Panc1 (cell line): ENCODE measurements around the gene ZNF619. TPM values are rescaled to one million over a fixed set of nuclear protein-coding genes. Genes with fewer than 3 reads are reported as not detected.

ENCODE experiments used
- ATAC-seq: fragments of 200-7000 bp; cut with Tn5 transposase; 2 replicates; pipeline ENCODE4 v1.9.1; 2020; ENCODE audit warnings: mild to moderate bottlenecking, moderate library complexity
- BruUV-seq: library from RNA; stranded (reverse); fragments of 400-500 nt; replicated peaks from 2 replicates; lab custom pipeline; 2021; lab: Mats Ljungman, UMichigan
- CTCF ChIA-PET: fragments of 300-600 bp; sonication (Branson Sonifier 250); formaldehyde crosslinking; loops from one replicate; lab custom pipeline; 2022; ENCODE audit warnings: antibody characterized with exemption; lab: Charles Lee
- POLR2A ChIA-PET: fragments of 300-600 bp; sonication (Branson Sonifier 250); formaldehyde crosslinking; loops from one replicate; lab custom pipeline; 2022; ENCODE audit warnings: antibody characterized with exemption; lab: Charles Lee
- DNase-seq: peaks from one replicate; pipeline ENCODE4 v3.0.0-alpha.2; 2010; ENCODE audit warnings: low read depth, low spot score
- H3K27ac ChIP-seq: 2 replicates; pipeline ENCODE4 v1.5.1; 2011; ENCODE audit warnings: mild to moderate bottlenecking, low read length, inconsistent platforms
- H3K27me3 ChIP-seq: fragments of 200-500 bp; sonication (Bioruptor generic); 2 replicates; pipeline ENCODE4 v1.6.0; 2014; ENCODE audit warnings: low read length, inconsistent platforms; ENCODE audit not compliant: control insufficient read depth, insufficient read depth
- H3K36me3 ChIP-seq: fragments of 200-500 bp; sonication (Bioruptor generic); 2 replicates; pipeline ENCODE4 v1.5.1; 2014; ENCODE audit warnings: inconsistent platforms, mild to moderate bottlenecking, low read length, moderate library complexity; ENCODE audit not compliant: control insufficient read depth, insufficient read depth
- H3K4me1 ChIP-seq: 2 replicates; pipeline ENCODE4 v1.5.1; 2011; ENCODE audit warnings: inconsistent platforms, mild to moderate bottlenecking, low read length, moderate library complexity; ENCODE audit not compliant: control insufficient read depth, insufficient read depth
- H3K4me3 ChIP-seq, 2 experiments: 2 replicates each; pipeline ENCODE4 v1.5.1; 2011 to 2012; ENCODE audit warnings: low read depth in 2 of 2, low read length in 2 of 2, mild to moderate bottlenecking in 2 of 2, inconsistent platforms in 1 of 2, moderate library complexity in 1 of 2
- H3K9me3 ChIP-seq: fragments of 200-500 bp; sonication (Bioruptor generic); 2 replicates; pipeline ENCODE4 v1.5.1; 2014; ENCODE audit warnings: low read depth, mild to moderate bottlenecking, inconsistent platforms, low read length, moderate library complexity; ENCODE audit not compliant: control insufficient read depth, insufficient read depth
- POLR2AphosphoS5 ChIP-seq: IDR thresholded peaks from 2 replicates; pipeline ENCODE4 v1.6.1; 2012; ENCODE audit warnings: mild to moderate bottlenecking, low read depth, low read length, moderate library complexity
- REST ChIP-seq, 2 experiments: IDR thresholded peaks; 2 replicates each; pipeline ENCODE4 v1.6.1; 2011 to 2012; ENCODE audit warnings: low read depth in 2 of 2, control low read depth in 1 of 2, low read length in 1 of 2, mild to moderate bottlenecking in 1 of 2, moderate library complexity in 1 of 2; ENCODE audit not compliant: insufficient read depth in 1 of 2
- SIN3A ChIP-seq: IDR thresholded peaks from 2 replicates; pipeline ENCODE4 v1.6.1; 2012; ENCODE audit warnings: low read depth, mild to moderate bottlenecking, low read length, moderate library complexity, borderline replicate concordance; ENCODE audit not compliant: insufficient read depth
- TCF7L2 ChIP-seq: IDR thresholded peaks from 2 replicates; pipeline ENCODE4 v1.6.1; 2011; ENCODE audit warnings: mild to moderate bottlenecking, low read depth, low read length, inconsistent platforms
- in situ Hi-C: cut with HindIII; loops from 2 replicates; pipeline ENCODE4 v1.10.0; 2016; ENCODE audit warnings: low sequenced_read_pairs, low pct_unique_long_range_greater_than_20kb
- intact Hi-C: fragments of 100-400 bp; cut with micrococcal nuclease; formaldehyde crosslinking; loops from one replicate; pipeline ENCODE4 v1.10.0; 2022; ENCODE audit not compliant: unreplicated experiment
- total RNA-seq: library from RNA; stranded (reverse); gene quantifications from one replicate; pipeline ENCODE4 v1.2.1, GENCODE V29; 2021; ENCODE audit not compliant: unreplicated experiment
- TF ChIP-seq, protein P1 (sequence below): fragments of 450-650 bp; IDR thresholded peaks from 2 replicates; pipeline ENCODE4 v1.5.1; 2017; ENCODE audit warnings: mild to moderate bottlenecking

The ZNF619 gene
- total RNA-seq, 1 experiment from 2014 or later: 1.3 TPM

DNA sequence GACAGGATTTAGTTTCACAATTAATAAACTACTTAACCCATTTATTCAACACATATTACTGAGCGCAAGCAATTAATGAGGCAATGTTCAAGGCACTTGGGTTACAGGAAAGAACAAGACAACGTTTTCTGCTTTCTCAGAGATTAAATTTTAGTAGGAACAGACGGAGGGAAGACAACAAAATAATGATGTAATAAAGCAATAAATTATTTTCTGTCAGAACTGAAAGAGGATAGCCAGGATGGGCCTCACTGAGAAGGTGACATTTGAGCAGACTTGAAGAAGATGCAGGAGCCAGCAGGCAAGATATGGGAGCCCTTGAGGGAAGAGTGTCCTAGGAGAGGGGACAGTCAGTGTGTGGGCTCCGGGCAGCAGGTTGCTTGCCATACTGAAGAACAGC, 31.0 kb upstream of the ZNF619 start:
- BruUV-seq: no TSS peak
- ATAC-seq (no peak), DNase-seq (no peak)
- H3K9me3 ChIP-seq: no peaks in the 10 kb centered on the region
- no peak overlapping the region for H3K27ac ChIP-seq
- H3K4me1 ChIP-seq: no peaks in the 10 kb centered on the region
- TF ChIP-seq, protein P1, sequence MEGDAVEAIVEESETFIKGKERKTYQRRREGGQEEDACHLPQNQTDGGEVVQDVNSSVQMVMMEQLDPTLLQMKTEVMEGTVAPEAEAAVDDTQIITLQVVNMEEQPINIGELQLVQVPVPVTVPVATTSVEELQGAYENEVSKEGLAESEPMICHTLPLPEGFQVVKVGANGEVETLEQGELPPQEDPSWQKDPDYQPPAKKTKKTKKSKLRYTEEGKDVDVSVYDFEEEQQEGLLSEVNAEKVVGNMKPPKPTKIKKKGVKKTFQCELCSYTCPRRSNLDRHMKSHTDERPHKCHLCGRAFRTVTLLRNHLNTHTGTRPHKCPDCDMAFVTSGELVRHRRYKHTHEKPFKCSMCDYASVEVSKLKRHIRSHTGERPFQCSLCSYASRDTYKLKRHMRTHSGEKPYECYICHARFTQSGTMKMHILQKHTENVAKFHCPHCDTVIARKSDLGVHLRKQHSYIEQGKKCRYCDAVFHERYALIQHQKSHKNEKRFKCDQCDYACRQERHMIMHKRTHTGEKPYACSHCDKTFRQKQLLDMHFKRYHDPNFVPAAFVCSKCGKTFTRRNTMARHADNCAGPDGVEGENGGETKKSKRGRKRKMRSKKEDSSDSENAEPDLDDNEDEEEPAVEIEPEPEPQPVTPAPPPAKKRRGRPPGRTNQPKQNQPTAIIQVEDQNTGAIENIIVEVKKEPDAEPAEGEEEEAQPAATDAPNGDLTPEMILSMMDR: no peak
- TF ChIP-seq POLR2AphosphoS5: no peak
- TF ChIP-seq REST (IDR thresholded peaks at IDR 0.05; ENCODE audit: insufficient read depth in 1 of 2, low read depth in 2 of 2, low read length in 1 of 2): no peak
- TF ChIP-seq SIN3A: no peak
- no peak for TF ChIP-seq TCF7L2
- H3K27me3 ChIP-seq: no peaks in the 10 kb centered on the region
- intact Hi-C loops (no loop called here), in situ Hi-C loops (no loop called here)
- ChIA-PET CTCF (no interaction called here), POLR2A (no interaction called here)
- no peaks in the 10 kb centered on the region for H3K36me3 ChIP-seq
- H3K4me3 ChIP-seq: no peak overlapping the region

GRCh38 chr3:40450438-40450837, 26.5 kb upstream of the ZNF619 start:
- DNase-seq (no peak), ATAC-seq (no peak)
- in situ Hi-C loops (no loop called here), intact Hi-C loops (loop anchor here (5.0 kb wide), 1 partner anchor 123 kb away; no protein-coding TSS in a partner anchor)
- BruUV-seq: no TSS peak
- CTCF ChIA-PET: interaction anchor here (0.6 kb wide), 1 partner anchor 418 kb away, joined by 3 read pairs; no protein-coding TSS in a partner anchor
- POLR2A ChIA-PET: no interaction called here
- TF ChIP-seq TCF7L2: no peak
- TF ChIP-seq SIN3A: no peak
- TF ChIP-seq REST (IDR thresholded peaks at IDR 0.05; ENCODE audit: insufficient read depth in 1 of 2, low read depth in 2 of 2, low read length in 1 of 2): no peak
- no peak for TF ChIP-seq POLR2AphosphoS5
- TF ChIP-seq, protein P1: no peak
- Histone ChIP-seq H3K4me3 (no peak overlapping the region), H3K27me3 (no peaks in the 10 kb centered on the region), H3K27ac (no peak overlapping the region), H3K4me1 (peaks cover 11% of the 10 kb centered on the region), H3K9me3 (no peaks in the 10 kb centered on the region), H3K36me3 (no peaks in the 10 kb centered on the region)
